Duodenal mucosa (tissue), 2 donors: ENCODE results near the gene CTR9.

Source experiments
- H3K27ac ChIP-seq: one replicate; pipeline ENCODE4 v1.7.0; 2013; ENCODE audit warnings: low read depth, low read length
- H3K27me3 ChIP-seq, 2 donors: one replicate each; pipeline ENCODE4 v1.7.0; 2013; ENCODE audit warnings: low read length in 2 of 2, control low read depth in 1 of 2; ENCODE audit not compliant: insufficient read depth in 2 of 2, control insufficient read depth in 1 of 2
- H3K36me3 ChIP-seq, 2 donors: one replicate each; pipeline ENCODE4 v1.7.0; 2013; ENCODE audit warnings: low read length in 2 of 2, control low read depth in 1 of 2; ENCODE audit not compliant: insufficient read depth in 2 of 2, control insufficient read depth in 1 of 2
- H3K4me1 ChIP-seq, 2 donors: one replicate each; pipeline ENCODE4 v1.7.0; 2013; ENCODE audit warnings: low read length in 2 of 2, control low read depth in 1 of 2; ENCODE audit not compliant: insufficient read depth in 2 of 2, control insufficient read depth in 1 of 2
- H3K4me3 ChIP-seq, 2 donors: one replicate each; pipeline ENCODE4 v1.7.0; 2013; ENCODE audit warnings: low read length in 2 of 2, low read depth in 1 of 2
- H3K9ac ChIP-seq, 2 donors: one replicate each; pipeline ENCODE4 v1.7.0; 2013; ENCODE audit warnings: low read length in 2 of 2, low read depth in 1 of 2
- H3K9me3 ChIP-seq, 2 donors: one replicate each; pipeline ENCODE4 v1.7.0; 2013; ENCODE audit warnings: low read length in 2 of 2, control low read depth in 1 of 2; ENCODE audit not compliant: control insufficient read depth in 1 of 2

The CTR9 gene

DNA sequence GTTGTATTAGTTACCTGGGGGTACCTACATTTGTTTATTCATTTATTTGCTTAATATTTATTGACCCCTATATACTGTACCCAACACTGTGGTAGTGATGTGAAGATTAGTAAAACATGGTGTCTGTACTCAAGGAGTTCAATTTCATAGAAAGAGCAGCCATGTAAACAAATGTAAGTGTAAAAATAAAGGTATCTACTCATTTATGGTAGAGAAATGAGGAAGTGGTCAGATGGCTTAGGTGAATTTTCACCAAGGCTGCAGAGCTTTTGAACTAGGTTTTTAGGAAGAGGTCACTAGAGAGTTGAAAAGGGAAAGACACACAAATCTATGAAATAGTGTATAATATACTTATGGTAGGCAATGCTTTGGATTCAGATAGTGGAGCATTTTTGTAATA lies 11.1 kb downstream of the CTR9 start:
- H3K27ac ChIP-seq = no peak overlapping the region
- H3K4me1 ChIP-seq = no peaks in the 10 kb centered on the region
- no peak overlapping the region for H3K9ac ChIP-seq
- H3K4me3 ChIP-seq = no peak overlapping the region
- H3K27me3 ChIP-seq = no peaks in the 10 kb centered on the region
- peaks cover 40 to 73% of the 10 kb centered on the region in 2 donors for H3K36me3 ChIP-seq
- no peaks in the 10 kb centered on the region for H3K9me3 ChIP-seq

DNA sequence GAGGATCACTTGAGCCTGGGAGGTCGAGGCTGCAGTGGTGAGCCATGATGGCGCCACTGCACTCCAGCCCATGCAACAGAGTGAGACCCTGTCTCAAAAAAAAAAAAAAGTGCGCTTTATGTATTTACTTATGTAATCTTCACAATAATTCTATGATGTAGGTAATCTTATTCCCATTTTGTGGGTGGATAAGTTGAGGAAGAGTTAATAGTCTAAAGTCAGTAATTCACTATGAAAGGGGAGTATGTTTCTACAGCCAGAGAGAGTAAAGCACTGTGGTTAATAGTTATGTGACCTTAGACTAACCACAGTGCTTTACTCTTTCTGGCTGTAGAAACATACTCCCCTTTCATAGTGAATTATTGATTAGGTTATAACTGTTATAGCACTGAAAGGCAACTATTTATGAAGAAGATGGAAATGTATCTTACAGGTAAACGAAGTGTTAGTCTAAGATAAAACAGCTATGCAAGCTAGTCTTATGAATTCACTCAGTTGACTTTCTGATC lies 11.9 kb downstream of the CTR9 start:
- Histone ChIP-seq H3K9me3 (no peaks in the 10 kb centered on the region), H3K9ac (no peak overlapping the region), H3K27me3 (no peaks in the 10 kb centered on the region), H3K27ac (no peak overlapping the region), H3K4me3 (no peak overlapping the region), H3K36me3 (peaks cover 36 to 66% of the 10 kb centered on the region in 2 donors), H3K4me1 (no peaks in the 10 kb centered on the region)

DNA sequence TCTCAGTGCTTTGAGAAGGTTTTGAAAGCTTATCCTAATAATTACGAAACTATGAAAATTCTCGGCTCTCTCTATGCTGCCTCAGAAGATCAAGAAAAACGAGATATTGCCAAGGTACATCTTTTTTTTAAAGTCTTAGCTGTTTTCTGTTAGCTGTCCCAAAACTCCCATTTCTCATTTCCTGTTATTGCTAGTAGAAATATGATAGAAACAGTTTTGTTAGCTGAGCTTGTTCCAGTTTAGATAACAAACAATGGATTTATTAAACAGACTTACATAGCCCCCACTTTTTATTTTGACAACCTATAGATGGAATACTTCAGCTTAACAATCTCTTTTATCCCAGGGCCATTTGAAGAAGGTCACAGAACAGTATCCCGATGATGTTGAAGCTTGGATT lies 12.7 kb downstream of the CTR9 start:
- Histone ChIP-seq H3K36me3 (peaks cover 31 to 59% of the 10 kb centered on the region in 2 donors), H3K27ac (no peak overlapping the region), H3K4me3 (no peak overlapping the region), H3K27me3 (no peaks in the 10 kb centered on the region), H3K4me1 (no peaks in the 10 kb centered on the region), H3K9ac (no peak overlapping the region), H3K9me3 (no peaks in the 10 kb centered on the region)

GRCh38 chr11:10764412-10764811 lies 13.4 kb downstream of the CTR9 start:
- Histone ChIP-seq H3K9me3 (no peaks in the 10 kb centered on the region), H3K9ac (no peak overlapping the region), H3K4me1 (no peaks in the 10 kb centered on the region), H3K27me3 (no peaks in the 10 kb centered on the region), H3K4me3 (no peak overlapping the region), H3K36me3 (peaks cover 31 to 60% of the 10 kb centered on the region in 2 donors), H3K27ac (no peak overlapping the region)

- Histone ChIP-seq H3K27ac (no peak overlapping the region), H3K4me3 (no peak overlapping the region), H3K36me3 (peaks cover 37 to 57% of the 10 kb centered on the region in 2 donors), H3K9me3 (no peaks in the 10 kb centered on the region), H3K9ac (no peak overlapping the region), H3K27me3 (no peaks in the 10 kb centered on the region), H3K4me1 (no peaks in the 10 kb centered on the region)
These were observed 19.7 kb downstream of the CTR9 start for GRCh38 chr11:10770626-10771254.

DNA sequence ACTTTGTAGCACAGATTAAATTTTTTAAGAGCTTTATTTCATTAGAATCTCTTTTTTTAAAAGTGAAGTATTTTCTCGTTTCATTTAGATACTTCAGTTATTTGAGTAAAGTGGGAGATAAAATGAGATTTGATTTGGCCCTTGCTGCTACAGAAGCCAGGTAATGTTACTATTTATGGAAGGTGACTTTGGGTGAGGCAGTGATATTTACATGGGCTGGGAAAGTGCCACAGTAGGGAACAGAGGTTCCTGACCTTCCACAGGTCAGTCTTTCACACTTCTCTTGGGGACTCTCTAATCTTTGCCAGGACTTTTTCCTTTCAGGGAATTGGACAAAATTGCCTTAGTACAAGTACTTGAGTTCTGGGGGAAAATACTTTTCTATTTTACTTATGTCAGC lies 20.4 kb downstream of the CTR9 start:
- Histone ChIP-seq H3K4me1 (no peaks in the 10 kb centered on the region), H3K27ac (no peak overlapping the region), H3K9ac (no peak overlapping the region), H3K27me3 (no peaks in the 10 kb centered on the region), H3K4me3 (no peak overlapping the region), H3K9me3 (no peaks in the 10 kb centered on the region), H3K36me3 (peaks cover 36 to 58% of the 10 kb centered on the region in 2 donors)

- no peaks in the 10 kb centered on the region for H3K27me3 ChIP-seq
- H3K9me3 ChIP-seq = no peaks in the 10 kb centered on the region
- H3K9ac ChIP-seq = no peak overlapping the region
- no peak overlapping the region for H3K4me3 ChIP-seq
- H3K4me1 ChIP-seq = no peaks in the 10 kb centered on the region
- H3K27ac ChIP-seq = no peak overlapping the region
- peaks cover 33 to 73% of the 10 kb centered on the region in 2 donors for H3K36me3 ChIP-seq
These were observed 23.8 kb downstream of the CTR9 start for GRCh38 chr11:10774811-10775210.

DNA sequence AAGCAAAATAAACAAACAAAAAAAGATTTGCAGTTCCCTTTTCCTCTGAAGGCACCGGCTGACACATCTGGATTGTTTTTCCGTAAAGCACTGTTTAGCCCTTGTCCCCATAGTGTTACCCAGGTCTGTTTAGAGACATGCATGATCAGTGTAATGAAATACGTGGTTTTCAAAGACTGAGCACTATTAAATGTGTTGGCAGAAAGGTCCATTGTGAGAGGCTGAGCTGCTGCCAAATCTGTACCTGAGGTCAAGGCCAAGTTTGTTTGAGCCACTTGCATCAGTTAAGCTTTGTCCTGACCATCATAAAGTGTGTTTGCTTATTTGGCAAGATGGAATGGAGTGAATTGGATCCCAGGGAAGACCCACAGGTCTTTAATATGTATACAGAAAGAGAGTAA lies 26.3 kb downstream of the CTR9 start:
- Histone ChIP-seq H3K36me3 (peaks cover 33 to 61% of the 10 kb centered on the region in 2 donors), H3K4me1 (no peaks in the 10 kb centered on the region), H3K9ac (no peak overlapping the region), H3K27ac (no peak overlapping the region), H3K27me3 (no peaks in the 10 kb centered on the region), H3K4me3 (no peak overlapping the region), H3K9me3 (no peaks in the 10 kb centered on the region)

DNA sequence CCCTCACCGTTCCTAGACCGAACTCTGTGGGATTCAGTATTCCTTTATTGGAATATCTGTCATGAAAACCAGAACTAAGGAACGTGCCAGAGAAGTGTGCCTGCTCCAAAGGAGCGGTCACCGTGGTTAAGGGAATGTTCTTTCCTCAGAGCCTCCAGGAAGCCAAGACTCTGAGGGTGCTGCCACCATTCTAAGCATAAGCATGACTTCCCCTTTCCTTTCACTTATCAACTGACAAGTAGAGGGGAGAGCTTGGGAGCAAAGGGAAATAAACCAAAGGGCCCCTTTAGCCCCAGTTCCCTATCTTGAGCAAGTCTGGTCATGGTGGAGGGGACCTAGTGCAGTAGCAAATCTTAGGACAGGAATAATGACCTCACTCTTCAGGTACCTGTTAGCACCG lies 26.8 kb downstream of the CTR9 start:
- Histone ChIP-seq H3K9ac (no peak overlapping the region), H3K9me3 (no peaks in the 10 kb centered on the region), H3K4me1 (no peaks in the 10 kb centered on the region), H3K27me3 (no peaks in the 10 kb centered on the region), H3K36me3 (peaks cover 29 to 57% of the 10 kb centered on the region in 2 donors), H3K27ac (no peak overlapping the region), H3K4me3 (no peak overlapping the region)

GRCh38 chr11:10778217-10778970 lies 27.3 kb downstream of the CTR9 start:
- Histone ChIP-seq H3K4me3 (no peak overlapping the region), H3K4me1 (no peaks in the 10 kb centered on the region), H3K9me3 (no peaks in the 10 kb centered on the region), H3K27ac (no peak overlapping the region), H3K27me3 (no peaks in the 10 kb centered on the region), H3K9ac (no peak overlapping the region), H3K36me3 (peaks cover 23 to 51% of the 10 kb centered on the region in 2 donors)
